K562 (cell line): Measurements from ENCODE around the gene SIM2. TPM values are rescaled to one million over a fixed set of nuclear protein-coding genes. Genes with fewer than 3 reads are reported as not detected.
A peak's percentile ranks its signal among the peaks of the same experiment; 100 is the strongest.

Experiments
- ATAC-seq: fragments of 200-7000 bp; cut with Tn5 transposase; 3 replicates; pipeline ENCODE4 v1.9.1; 2020; ENCODE audit warnings: moderate library complexity
- BruUV-seq: library from RNA; stranded (reverse); fragments of 400-500 nt; replicated peaks from 2 replicates; lab custom pipeline; 2021; lab: Mats Ljungman, UMichigan
- CTCF ChIA-PET: fragments of 300-600 bp; formaldehyde crosslinking; extraction: SDS; loops from one replicate; lab custom pipeline; 2021; ENCODE audit warnings: low intra/inter-chr PET ratio; lab: Yijun Ruan, JAX
- POLR2A ChIA-PET: fragments of 300-600, 350-650 bp; sonication (Branson Sonifier 250); formaldehyde crosslinking; extraction: SDS; loops from one replicate; lab custom pipeline; 2021; ENCODE audit warnings: antibody characterized with exemption, inconsistent platforms; lab: Yijun Ruan, JAX
- DNase-seq, 4 experiments: peaks; one replicate each; pipeline versions ENCODE4 v3.0.0 to v3.0.0-alpha.2; 2011 to 2018; ENCODE audit warnings: low spot score in 3 of 4, mixed read lengths in 3 of 4; ENCODE audit errors: extremely low read depth in 1 of 4
- FAIRE-seq: peaks from 2 replicates; lab custom pipeline; 2011; peaks lifted over from hg19 to GRCh38; lab: Jason Lieb, UNC
- H2AFZ ChIP-seq: 2 replicates; pipeline ENCODE4 v1.6.0; 2011; ENCODE audit warnings: low read depth, low read length, control low read depth, inconsistent platforms
- H3K27ac ChIP-seq: fragments of 200-600 bp; 3 replicates; pipeline ENCODE4 v1.8.0; 2011; ENCODE audit warnings: low read depth, mild to moderate bottlenecking, control low read depth, inconsistent platforms, low read length, moderate library complexity, mixed read lengths; ENCODE audit errors: extremely low read depth
- H3K27me3 ChIP-seq, 2 experiments: fragments of 300-600 bp in 1 of 2; 2 replicates in 1 of 2; 3 replicates in 1 of 2; pipeline versions ENCODE4 v1.6.0 to v1.8.0; 2011; ENCODE audit warnings: inconsistent platforms in 2 of 2, low read length in 2 of 2, mild to moderate bottlenecking in 1 of 2, mixed read lengths in 1 of 2, moderate library complexity in 1 of 2; ENCODE audit not compliant: control insufficient read depth in 2 of 2, insufficient read depth in 2 of 2
- H3K36me3 ChIP-seq: fragments of 300-600 bp; 3 replicates; pipeline ENCODE4 v1.8.0; 2011; ENCODE audit warnings: mild to moderate bottlenecking, low read length, inconsistent platforms; ENCODE audit not compliant: control insufficient read depth, insufficient read depth
- H3K4me1 ChIP-seq, 2 experiments: fragments of 200-600 bp in 1 of 2; replicated peaks in 1 of 2; 2 replicates in 1 of 2; 3 replicates in 1 of 2; pipeline versions ENCODE4 v1.5.1 to v1.8.0; 2011; ENCODE audit warnings: inconsistent platforms in 2 of 2, low read length in 2 of 2, mild to moderate bottlenecking in 1 of 2, mixed read lengths in 1 of 2, moderate library complexity in 1 of 2; ENCODE audit not compliant: control insufficient read depth in 2 of 2, insufficient read depth in 2 of 2
- H3K4me2 ChIP-seq: 2 replicates; pipeline ENCODE4 v1.6.1; 2011; ENCODE audit warnings: low read length, control low read depth, inconsistent platforms, mixed read lengths; ENCODE audit not compliant: insufficient read depth
- H3K4me3 ChIP-seq: fragments of 200-600 bp; sonication (generic), shearing (Covaris generic); 2 replicates; pipeline ENCODE4 v1.5.1; 2016; ENCODE audit warnings: control low read depth, inconsistent platforms
- H3K79me2 ChIP-seq: fragments of 200-600 bp; 3 replicates; pipeline ENCODE4 v1.8.0; 2011; ENCODE audit warnings: low read length, inconsistent platforms; ENCODE audit not compliant: control insufficient read depth, insufficient read depth
- H3K9ac ChIP-seq, 2 experiments: 2 replicates each; pipeline versions ENCODE4 v1.6.0 to v1.6.1; 2011; ENCODE audit warnings: low read depth in 2 of 2, low read length in 2 of 2, control low read depth in 1 of 2, inconsistent platforms in 1 of 2, mild to moderate bottlenecking in 1 of 2, mixed read lengths in 1 of 2; ENCODE audit not compliant: insufficient read depth in 1 of 2
- H3K9me1 ChIP-seq: one replicate; pipeline ENCODE4 v1.6.0; 2011; ENCODE audit warnings: inconsistent platforms, mild to moderate bottlenecking, low read length, moderate library complexity; ENCODE audit not compliant: control insufficient read depth, insufficient read depth
- H3K9me3 ChIP-seq: replicated peaks from 2 replicates; pipeline ENCODE4 v1.5.1; 2011; ENCODE audit warnings: low read depth, low read length, inconsistent platforms; ENCODE audit not compliant: control insufficient read depth, insufficient read depth
- H4K20me1 ChIP-seq: replicated peaks from 2 replicates; pipeline ENCODE4 v1.6.1; 2011; ENCODE audit warnings: low read length, inconsistent platforms, mixed read lengths; ENCODE audit not compliant: control insufficient read depth, insufficient read depth
- CBX8 ChIP-seq: fragments of 200-600 bp; sonication (generic); IDR thresholded peaks from 2 replicates; pipeline ENCODE4 v1.6.1; 2012; ENCODE audit warnings: borderline replicate concordance, mixed run types, low read depth, mild to moderate bottlenecking, moderate library complexity, mixed read lengths, low read length, control low read depth, inconsistent platforms; ENCODE audit not compliant: poor library complexity, severe bottlenecking; ENCODE audit errors: extremely low read depth
- CTCF ChIP-seq, 3 experiments: IDR thresholded peaks in 2 of 3; conservative IDR thresholded peaks in 1 of 3; 2 replicates each; pipeline ENCODE4 v1.5.1; 2011 to 2012; ENCODE audit warnings: low read length in 3 of 3, mild to moderate bottlenecking in 3 of 3, control low read depth in 2 of 3, improper control_type of control experiment in 1 of 3, inconsistent platforms in 1 of 3, low read depth in 1 of 3, mixed read lengths in 1 of 3, moderate library complexity in 1 of 3; ENCODE audit not compliant: insufficient read depth in 2 of 3
- ETV1 ChIP-seq: fragments of 450-650 bp; conservative IDR thresholded peaks from 2 replicates; pipeline ENCODE4 v1.6.1; 2016; ENCODE audit warnings: missing genetic modification characterization, control low read depth, low read depth, missing compliant biosample characterization
- MEIS2 ChIP-seq: fragments of 450-650 bp; IDR thresholded peaks from 2 replicates; pipeline ENCODE4 v1.6.1; 2014; ENCODE audit warnings: mild to moderate bottlenecking; ENCODE audit not compliant: partially characterized antibody
- RAD21 ChIP-seq, 2 experiments: fragments of 250-450 bp in 1 of 2; fragments of 450-650 bp in 1 of 2; sonication (Bioruptor Pico) in 1 of 2; formaldehyde crosslinking in 1 of 2; IDR thresholded peaks in 1 of 2; conservative IDR thresholded peaks in 1 of 2; 2 replicates each; pipeline versions ENCODE4 v1.4.0 to v1.8.0; 2020 to 2022; ENCODE audit warnings: mild to moderate bottlenecking in 2 of 2, moderate library complexity in 1 of 2
- TEAD2 ChIP-seq: fragments of 450-650 bp; IDR thresholded peaks from 2 replicates; pipeline ENCODE4 v1.6.1; 2016; ENCODE audit warnings: missing genetic modification characterization, control low read depth, missing compliant biosample characterization
- WGBS: fragments of 100-300 bp; shearing (Covaris generic); methylation state at CpG from one replicate; pipeline ENCODE4 v1.1.6; 2016; ENCODE audit warnings: low coverage, mixed read lengths; ENCODE audit not compliant: insufficient coverage; ENCODE audit errors: missing lambda C conversion rate; 5-methylcytosine and 5-hydroxymethylcytosine counted together
- in situ Hi-C: fragments of 300-500 bp; cut with MboI; formaldehyde crosslinking; loops from 4 replicates; pipeline ENCODE4 v1.15.0; 2018; ENCODE audit warnings: inconsistent platforms, mixed read lengths
- intact Hi-C: fragments of 100-400 bp; cut with micrococcal nuclease; formaldehyde crosslinking; loops from 2 replicates; pipeline ENCODE4 v1.14.2; 2022
- polyA plus RNA-seq, 8 experiments: library from polyadenylated mRNA; depleted of rRNA in 4 of 8; stranded (reverse) in 5 of 8; unstranded in 3 of 8; fragments of >200 nt; fragmentation: Nextera tagmentation in 2 of 8; fragmentation: Illumina TruSeq in 1 of 8; extraction: Ambion mirVana in 2 of 8; extraction: Trizol in 1 of 8; gene quantifications; 2 replicates each; pipeline versions ENCODE4 v1.2.1 to v1.2.3, GENCODE V29; 2011 to 2014; ENCODE audit warnings: inconsistent platforms in 1 of 8, missing spikeins in 1 of 8
- total RNA-seq, 7 experiments: library from RNA; depleted of rRNA in 6 of 7; stranded (reverse); fragments of >200 nt in 6 of 7; fragmentation: Illumina TruSeq in 2 of 7; extraction: Trizol in 2 of 7; gene quantifications; 2 replicates each; pipeline versions ENCODE4 v1.2.1 to v1.2.3, GENCODE V29; 2011 to 2021; ENCODE audit warnings: low replicate concordance in 1 of 7

SIM2 gene
- total and polyA plus RNA-seq, 9 of the 15 experiments (the other 6 are each of a cell fraction or from before 2014, with no cell fraction given), result 0.07 to 0.11 (median 0.08) TPM; not detected in 6

GRCh38 chr21:36706482-36706852 is 7.6 kb downstream of the SIM2 start:
- H3K79me2 ChIP-seq, result no peaks in the 10 kb centered on the region
- TF ChIP-seq MEIS2, result no peak
- peak; percentile 26 for TF ChIP-seq CBX8
- H3K4me3 ChIP-seq, result no peak overlapping the region
- H3K4me1 ChIP-seq, result peaks cover 0 to 28% of the 10 kb centered on the region in 2 experiments; a peak in 2 of 5 replicates
- peaks cover 88 to 93% of the 10 kb centered on the region in 2 experiments for H3K27me3 ChIP-seq
- no peak overlapping the region for H2AFZ ChIP-seq
- BruUV-seq, result no TSS peak
- H3K9me3 ChIP-seq, result no peaks in the 10 kb centered on the region
- no peak overlapping the region for H3K4me2 ChIP-seq
- no peak for FAIRE-seq
- ChIA-PET CTCF (interaction anchor here (0.6 kb wide), 1 partner anchor 287 kb away, joined by 4 read pairs; no protein-coding TSS in a partner anchor), POLR2A (interaction anchor here (0.6 kb wide), 1 partner anchor 351 kb away, joined by 3 read pairs; no protein-coding TSS in a partner anchor)
- H3K36me3 ChIP-seq, result no peaks in the 10 kb centered on the region
- ATAC-seq, result no peak
- H3K27ac ChIP-seq, result no peak overlapping the region
- intact Hi-C loops, result no loop called here
- H3K9ac ChIP-seq, result no peak overlapping the region
- in situ Hi-C loops, result no loop called here
- H4K20me1 ChIP-seq, result peaks cover 7% of the 10 kb centered on the region
- H3K9me1 ChIP-seq, result no peaks in the 10 kb centered on the region
- 15% methylated on average over 13 of the region's 13 CpGs for WGBS
- no peak for DNase-seq

- Histone ChIP-seq H2AFZ (no peak overlapping the region), H3K27me3 (peaks cover 86% of the 10 kb centered on the region in 2 experiments), H3K9me3 (no peaks in the 10 kb centered on the region), H3K4me2 (no peak overlapping the region), H3K4me3 (no peak overlapping the region), H3K27ac (no peak overlapping the region), H3K9ac (no peak overlapping the region), H3K4me1 (peaks cover 0 to 27% of the 10 kb centered on the region in 2 experiments; a peak in 2 of 5 replicates), H3K79me2 (no peaks in the 10 kb centered on the region), H3K9me1 (no peaks in the 10 kb centered on the region), H3K36me3 (no peaks in the 10 kb centered on the region), H4K20me1 (peaks cover 7% of the 10 kb centered on the region)
- peak in 1 of 4 experiments; percentile 17 for DNase-seq
- in situ Hi-C loops, result no loop called here
- TF ChIP-seq TEAD2 (tag) (no peak), CBX8 (peak; percentile 20), RAD21 (CRISPR knock-in tag; conservative IDR thresholded peaks at IDR 0.05 in 1 of 2, IDR thresholded peaks at IDR 0.05 in 1 of 2) (peak in 1 of 2 experiments; percentile 18; a peak in 1 of 4 replicates), ETV1 (no peak), CTCF (IDR thresholded peaks at IDR 0.05 in 2 of 3, conservative IDR thresholded peaks at IDR 0.05 in 1 of 3; ENCODE audit: insufficient read depth in 2 of 3, low read depth in 1 of 3, low read length in 3 of 3) (peak; percentile 12 to 17 (median 14); a peak in 2 of 6 replicates)
- intact Hi-C loops, result no loop called here
- peak; percentile 19; the same call in 1 of the 3 replicates for ATAC-seq
- ChIA-PET CTCF (interaction anchor here (0.6 kb wide), 1 partner anchor 288 kb away, joined by 4 read pairs; no protein-coding TSS in a partner anchor), POLR2A (no interaction called here)
- no peak for FAIRE-seq
- no TSS peak for BruUV-seq
- 19% methylated on average over 32 of the region's 32 CpGs for WGBS
These were observed 8.2 kb downstream of the SIM2 start for GRCh38 chr21:36706951-36707762.
